NCI-H526 (cell line): Measurements from ENCODE around the gene ADCY2.

Source experiments
- DNase-seq, 2 experiments: peaks; one replicate each; lab custom pipeline; 2025; lab: John Stamatoyannopoulos, UW

Gene ADCY2

GRCh38 chr5:7828269-7828668 lies 432.3 kb downstream of the ADCY2 start:
- DNase-seq: no peak

DNA sequence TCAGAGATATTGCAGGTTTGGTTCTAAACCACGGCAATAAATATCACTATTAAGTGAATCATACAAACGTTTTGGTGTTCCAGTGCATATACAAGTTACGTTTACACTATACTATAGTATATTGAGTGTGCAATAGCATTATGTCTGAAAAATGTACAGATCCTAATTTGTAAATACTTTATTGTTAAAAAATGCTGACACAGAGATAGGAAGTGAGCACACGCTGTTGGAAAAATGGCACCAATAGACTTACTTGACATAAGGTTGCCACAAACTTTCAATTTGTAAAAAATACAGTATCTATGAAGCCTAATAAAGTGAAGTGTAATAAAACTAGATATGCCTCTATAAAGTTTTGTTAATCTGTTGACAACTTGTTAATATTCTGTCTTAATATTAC lies 439.0 kb downstream of the ADCY2 start:
- no peak for DNase-seq

DNA sequence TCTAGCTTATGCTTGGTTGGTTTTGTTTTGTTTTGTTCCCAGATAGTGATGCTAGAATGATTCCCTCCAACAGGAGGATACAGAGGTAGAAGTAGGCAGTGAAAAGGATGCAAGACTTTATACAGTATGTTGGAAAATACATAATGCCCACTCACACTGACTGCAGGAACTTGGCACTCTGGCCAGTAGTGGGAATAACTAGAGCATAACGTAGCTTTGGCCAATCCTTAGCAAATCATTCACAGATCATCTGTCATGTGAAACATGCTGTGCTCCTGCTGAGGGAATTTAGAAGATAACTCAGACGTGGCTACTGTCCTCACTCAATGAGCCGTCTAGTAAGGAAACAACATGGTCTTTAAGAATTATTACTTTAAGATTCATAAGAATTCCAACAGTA lies 441.5 kb downstream of the ADCY2 start:
- no peak for DNase-seq

- DNase-seq: no peak
Observed at GRCh38 chr5:7842531-7842930, 446.6 kb downstream of the ADCY2 start.

- no peak for DNase-seq
Observed at GRCh38 chr5:7844901-7845300, 449.0 kb downstream of the ADCY2 start.

DNA sequence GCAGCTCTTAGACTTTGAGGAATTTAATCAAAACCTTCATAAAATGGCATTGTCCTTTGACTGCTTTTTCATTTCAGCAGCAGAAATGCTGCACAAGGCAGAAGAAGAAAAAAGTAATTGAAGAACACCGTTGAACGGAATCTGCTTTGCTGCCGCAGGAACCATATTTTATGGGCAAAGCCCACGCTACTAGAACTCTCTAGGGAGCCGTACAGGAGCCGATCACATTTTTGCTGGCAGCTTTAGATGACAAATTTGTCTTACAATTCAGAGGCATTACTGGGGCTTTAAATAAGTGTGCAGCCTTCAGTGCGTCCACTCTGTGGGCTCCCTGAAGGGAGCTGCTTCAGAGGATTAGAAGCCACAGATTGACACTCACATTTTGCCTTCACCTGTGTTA lies 449.6 kb downstream of the ADCY2 start:
- no peak for DNase-seq

- no peak for DNase-seq
Observed at GRCh38 chr5:7846327-7846726, 450.4 kb downstream of the ADCY2 start.

DNA sequence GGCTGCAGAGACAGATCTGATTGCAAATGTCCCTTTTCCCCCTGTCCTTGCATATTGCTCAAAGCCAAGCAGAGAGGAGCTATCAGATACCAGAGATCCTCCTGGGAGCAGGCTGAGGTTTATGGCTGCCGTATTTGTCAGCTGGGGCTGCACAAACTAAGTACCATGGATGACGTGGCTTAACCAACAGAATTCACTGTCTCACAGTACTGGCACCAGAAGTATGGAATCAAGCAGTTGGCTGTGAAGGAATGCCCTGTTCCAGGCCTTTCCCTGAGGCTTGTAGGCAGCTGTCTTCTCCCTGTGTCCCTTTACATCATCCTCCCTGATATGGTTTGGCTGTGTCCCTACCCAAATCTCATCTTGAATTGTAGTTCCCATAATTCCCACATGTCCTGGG lies 452.4 kb downstream of the ADCY2 start:
- DNase-seq: no peak

DNA sequence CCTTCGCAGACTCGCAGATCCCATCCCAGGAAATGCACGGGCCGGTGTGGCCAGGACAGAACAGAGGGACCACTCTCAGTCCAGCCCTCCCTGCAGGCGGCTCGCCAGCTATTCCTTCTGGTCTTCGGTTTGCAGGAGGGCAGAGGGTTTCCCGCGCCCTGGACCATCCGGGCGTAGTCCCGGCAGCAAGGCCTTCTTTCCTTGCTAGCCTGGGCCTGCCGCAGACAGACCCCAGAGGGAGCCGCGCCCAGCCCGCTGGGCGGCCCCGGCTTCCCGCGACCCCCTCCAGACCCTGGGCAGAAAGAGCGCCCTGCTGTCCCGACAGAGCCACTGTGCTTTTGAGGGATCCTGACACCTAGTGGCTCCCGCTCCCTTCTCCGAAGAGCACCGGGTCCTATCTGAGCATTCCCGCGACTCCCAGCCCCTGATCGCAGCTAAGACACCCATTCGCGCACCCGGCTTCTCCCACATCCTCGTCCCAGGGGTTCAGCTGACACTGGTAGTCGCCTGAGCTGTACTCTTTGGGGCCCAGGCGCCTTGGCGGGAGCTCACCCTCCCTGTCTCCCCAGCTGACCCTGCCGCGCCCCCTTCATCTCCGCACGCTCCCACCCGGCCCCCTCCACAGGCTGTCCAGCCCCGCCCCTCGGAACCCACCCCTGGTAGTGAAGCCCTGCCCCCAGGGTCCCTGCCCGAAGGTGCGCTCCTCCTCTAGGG lies 453.9 kb downstream of the ADCY2 start:
- peak; percentile 15 to 60 for DNase-seq

- DNase-seq: peak; percentile 31 to 80
Observed at GRCh38 chr5:7850395-7851239, 454.7 kb downstream of the ADCY2 start, which contains the start of gene CFAP90. Gene CFAP90, minus strand, starts transcription at chr5:7851133. Its CDS starts 112 bp downstream, at chr5:7851021.

DNA sequence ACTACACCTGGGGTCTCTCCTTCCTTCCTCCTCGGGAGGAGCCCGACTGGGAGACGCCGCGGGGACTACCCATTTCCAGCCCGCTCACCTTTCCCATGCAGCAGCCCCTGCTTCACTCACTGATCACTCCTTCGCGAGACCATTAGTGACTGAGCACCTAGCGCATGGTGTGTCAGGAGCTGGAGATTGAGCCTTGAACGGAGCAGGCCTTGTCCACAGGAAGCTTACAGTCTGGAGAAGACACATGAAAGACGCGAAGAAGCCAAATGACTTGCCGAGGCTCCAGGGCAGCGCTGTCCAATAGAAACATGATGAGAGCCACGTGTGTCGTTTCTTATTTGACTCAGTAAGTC lies 455.3 kb downstream of the ADCY2 start:
- no peak for DNase-seq

DNA sequence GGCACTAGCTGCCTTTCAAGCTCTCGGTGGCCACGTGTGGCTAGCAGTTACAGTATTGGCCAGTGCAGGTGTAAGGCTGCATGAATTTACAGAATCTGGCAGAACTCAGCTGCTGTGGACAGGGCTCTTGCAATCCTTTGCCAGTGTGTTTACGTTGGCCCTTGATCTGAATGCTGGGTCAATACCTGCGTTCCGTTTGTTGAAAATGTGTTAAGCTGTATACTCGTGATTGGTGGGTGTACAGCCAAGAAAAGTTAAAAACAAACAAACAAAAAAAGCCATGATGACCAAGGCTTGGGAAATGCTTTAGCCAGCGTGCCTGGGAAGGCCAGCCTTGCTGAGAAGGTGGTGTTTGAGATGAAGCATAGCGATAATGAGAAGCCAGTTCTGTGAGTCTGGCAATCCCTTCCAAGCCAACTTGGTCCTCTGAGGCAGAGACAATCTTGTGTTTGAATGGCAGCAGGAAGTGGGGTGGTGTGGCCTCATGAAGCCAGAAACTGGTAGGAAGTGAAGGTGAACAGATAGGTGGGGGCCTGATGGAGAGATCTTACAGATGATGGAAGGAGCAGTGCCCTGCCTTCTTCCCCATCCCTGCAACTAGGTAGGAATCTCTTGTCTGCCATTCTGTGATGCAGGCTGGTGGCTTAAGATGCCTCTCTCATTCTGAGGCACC lies 455.8 kb downstream of the ADCY2 start:
- no peak for DNase-seq

DNA sequence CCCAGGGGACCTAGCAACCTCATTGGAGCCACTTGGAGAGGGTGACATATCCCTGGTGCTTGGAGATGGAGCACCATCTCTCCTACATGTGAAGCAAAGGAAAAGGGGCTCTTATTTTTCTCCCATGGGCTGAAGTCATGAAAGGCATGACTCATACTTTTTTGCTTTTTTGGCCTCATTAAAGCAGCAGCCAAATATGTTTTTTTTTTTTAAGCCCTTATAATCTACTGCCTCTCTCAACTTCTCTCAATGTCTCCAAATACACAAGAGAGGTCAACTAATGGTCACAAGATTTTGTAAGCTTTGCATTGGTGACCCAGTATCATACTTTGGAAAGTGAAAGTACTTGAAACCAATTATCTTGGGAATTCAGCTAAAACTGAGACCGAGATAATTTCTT lies 456.6 kb downstream of the ADCY2 start:
- DNase-seq: no peak

DNA sequence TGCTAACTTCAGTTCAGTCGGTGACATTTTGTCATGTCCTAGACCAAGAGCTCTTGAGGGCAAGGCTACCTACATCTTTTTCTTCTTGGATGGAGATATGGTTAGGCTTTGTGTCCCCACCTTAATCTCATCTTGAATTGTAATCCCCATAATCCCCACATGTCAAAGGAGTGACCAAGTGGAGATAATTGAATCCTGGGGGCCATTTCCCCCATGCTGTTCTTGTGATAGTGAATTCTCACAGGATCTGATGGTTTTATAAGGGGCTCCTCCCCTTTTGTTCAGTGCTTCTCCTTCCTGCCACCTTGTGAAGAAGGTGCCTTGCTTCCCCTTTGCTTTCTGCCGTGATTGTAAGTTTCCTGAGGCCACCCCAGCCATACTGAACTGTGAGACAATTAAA lies 457.1 kb downstream of the ADCY2 start:
- no peak for DNase-seq

DNA sequence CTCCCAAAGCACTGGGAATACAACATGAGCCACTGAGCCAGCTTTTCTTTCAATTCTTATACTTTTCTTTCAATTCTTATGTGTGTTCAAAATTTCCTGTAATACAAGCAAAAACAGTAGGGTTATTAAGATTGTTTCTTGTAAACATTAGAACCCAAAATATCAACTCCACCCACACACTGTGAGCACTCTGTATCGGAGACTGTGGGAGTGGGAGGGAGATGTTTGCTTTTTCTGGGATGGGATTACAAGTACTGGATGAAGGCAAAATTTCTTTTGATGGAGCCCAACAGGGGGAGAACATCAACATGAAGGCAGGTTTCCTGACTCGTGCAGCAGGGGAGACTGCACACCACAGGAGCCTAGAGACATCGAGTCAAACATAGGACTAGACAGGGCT lies 459.7 kb downstream of the ADCY2 start:
- DNase-seq: no peak

- DNase-seq: peak; percentile 1 to 68
Observed at GRCh38 chr5:7856855-7857254, 460.9 kb downstream of the ADCY2 start.

GRCh38 chr5:7857361-7857760 lies 461.4 kb downstream of the ADCY2 start:
- no peak for DNase-seq

DNA sequence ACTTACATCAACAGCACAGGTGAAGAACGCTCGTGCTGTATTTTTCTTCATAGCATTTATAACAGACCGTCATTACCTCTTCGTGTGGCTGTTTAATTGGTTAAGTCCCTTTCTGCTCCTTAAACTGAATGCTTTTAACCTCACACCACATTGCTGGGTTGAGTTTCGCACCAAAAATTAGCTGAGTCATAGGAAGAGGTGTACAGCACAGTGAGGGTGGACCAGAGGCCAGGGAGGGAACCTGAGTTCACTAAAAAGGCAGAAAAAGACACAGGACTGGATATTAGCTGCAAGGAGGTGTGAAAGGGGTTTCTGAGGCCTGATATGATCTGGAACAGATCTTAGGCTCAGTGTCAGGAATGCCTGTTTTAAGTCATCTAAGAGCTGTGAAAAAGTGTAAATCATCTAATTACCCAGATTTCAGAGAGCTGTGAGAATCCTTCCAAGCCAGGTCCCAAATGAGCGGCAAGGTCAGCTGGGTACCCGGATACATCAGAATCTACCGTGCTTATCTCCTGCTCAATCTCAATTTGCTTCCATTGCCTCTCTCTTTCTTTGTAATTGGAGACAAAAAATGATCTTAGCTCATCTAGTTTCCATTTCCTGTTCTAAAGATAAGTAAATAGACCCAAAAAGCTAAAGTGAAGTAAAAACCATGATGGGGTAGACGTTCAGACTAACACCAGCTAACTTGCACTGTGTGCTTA lies 462.1 kb downstream of the ADCY2 start:
- DNase-seq: no peak

DNA sequence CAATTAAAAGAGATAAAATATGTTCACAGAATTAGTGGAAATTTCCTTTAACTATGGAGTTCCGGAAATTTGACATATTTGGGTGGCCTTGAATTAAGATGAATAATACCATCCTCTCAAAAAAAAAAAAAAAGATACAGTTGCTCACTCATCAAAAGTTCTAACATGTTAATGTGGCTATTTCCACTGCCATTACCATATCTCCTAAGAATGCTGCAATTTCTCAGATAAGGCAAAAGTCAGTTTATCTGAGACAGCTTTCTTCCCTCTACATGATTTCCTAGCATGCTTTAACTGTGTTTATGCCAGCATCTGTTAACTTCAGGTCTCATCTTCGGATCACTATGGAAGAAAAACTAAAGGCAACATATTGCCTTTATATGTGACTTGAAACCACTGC lies 470.3 kb downstream of the ADCY2 start:
- no peak for DNase-seq

DNA sequence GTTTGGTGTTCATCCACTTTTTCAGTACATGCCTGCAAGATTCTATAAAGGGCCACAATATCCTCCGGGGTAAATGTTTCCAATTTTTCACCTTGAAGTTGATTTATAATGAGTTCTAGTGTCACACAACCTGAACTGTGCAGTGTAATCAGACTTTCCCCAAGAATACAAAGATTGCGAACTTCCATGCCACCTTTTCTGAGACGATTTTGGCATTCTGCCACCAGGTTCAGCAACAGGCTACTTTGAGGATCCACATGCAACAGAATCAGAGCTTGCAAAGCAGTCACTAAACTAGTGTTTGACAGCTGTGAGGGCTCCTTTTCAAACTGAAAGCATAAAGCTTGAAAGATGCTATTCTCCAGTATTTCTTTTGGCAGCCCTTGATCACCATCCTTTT lies 471.3 kb downstream of the ADCY2 start:
- no peak for DNase-seq

GRCh38 chr5:7868427-7868772 lies 472.5 kb downstream of the ADCY2 start:
- peak in 1 of 2 experiments; percentile 58 for DNase-seq

GRCh38 chr5:7868773-7869473 lies 473.0 kb downstream of the ADCY2 start, which contains the start of the genes FASTKD3 and MTRR:
Gene FASTKD3, minus strand, starts transcription at chr5:7869031. Its CDS starts 948 bp downstream, at chr5:7868083.
Gene MTRR, plus strand, starts transcription at chr5:7869148. Its CDS starts 1,647 bp downstream, at chr5:7870795.
- peak; percentile 86 to 97 for DNase-seq
